HEK293 (cell line): ENCODE measurements around the gene MAGEB1.

Experiments used
- CTCF ChIA-PET: fragments of 350-600 bp; formaldehyde crosslinking; extraction: SDS; loops from one replicate; lab custom pipeline; 2021; ENCODE audit warnings: antibody characterized with exemption; lab: Yijun Ruan, JAX
- POLR2A ChIA-PET: fragments of 300-600 bp; formaldehyde crosslinking; extraction: SDS; loops from one replicate; lab custom pipeline; 2020; ENCODE audit warnings: antibody characterized with exemption, inconsistent platforms; lab: Yijun Ruan, JAX
- H3K27ac ChIP-seq: fragments of 200-500 bp; sonication (Bioruptor generic); 2 replicates; pipeline ENCODE4 v1.5.1; 2014; ENCODE audit warnings: low read depth, low read length, control low read depth, inconsistent platforms; ENCODE audit errors: extremely low read depth
- H3K36me3 ChIP-seq, 2 experiments: fragments of 200-500 bp in 1 of 2; sonication (Bioruptor generic) in 1 of 2; 1 replicate in 1 of 2; 2 replicates in 1 of 2; pipeline ENCODE4 v1.5.1; 2014 to 2017; ENCODE audit warnings: inconsistent platforms in 2 of 2, low read length in 2 of 2; ENCODE audit not compliant: control insufficient read depth in 2 of 2, insufficient read depth in 1 of 2
- H3K4me1 ChIP-seq: fragments of 200-500 bp; sonication (Bioruptor generic); 2 replicates; pipeline ENCODE4 v1.5.1; 2014; ENCODE audit warnings: mild to moderate bottlenecking, low read length, inconsistent platforms; ENCODE audit not compliant: control insufficient read depth, insufficient read depth
- H3K4me3 ChIP-seq: 2 replicates; pipeline ENCODE4 v1.5.1; 2011; ENCODE audit warnings: low read depth, mild to moderate bottlenecking, control low read depth, low read length, moderate library complexity
- H3K9me3 ChIP-seq: fragments of 200-500 bp; sonication (Bioruptor generic); 2 replicates; pipeline ENCODE4 v1.5.1; 2014; ENCODE audit warnings: low read depth, low read length, inconsistent platforms; ENCODE audit not compliant: control insufficient read depth, insufficient read depth
- HOXA7 ChIP-seq: sonication (generic); formaldehyde crosslinking; IDR thresholded peaks from 2 replicates; pipeline ENCODE4 v1.8.1; 2022; ENCODE audit warnings: missing genetic modification reagents, borderline replicate concordance
- KLF10 ChIP-seq: fragments of 450-650 bp; IDR thresholded peaks from 2 replicates; pipeline ENCODE4 v1.5.1; 2018; ENCODE audit warnings: missing biosample characterization, mild to moderate bottlenecking, missing genetic modification characterization
- ZBTB1 ChIP-seq: fragments of 450-650 bp; formaldehyde crosslinking; IDR thresholded peaks from 2 replicates; pipeline ENCODE4 v1.5.1; 2016; ENCODE audit warnings: missing biosample characterization, missing genetic modification characterization
- ZEB2 ChIP-seq: fragments of 450-650 bp; formaldehyde crosslinking; IDR thresholded peaks from 2 replicates; pipeline ENCODE4 v1.5.1; 2016; ENCODE audit warnings: missing biosample characterization, missing genetic modification characterization
- ZFHX2 ChIP-seq: fragments of 450-650 bp; formaldehyde crosslinking; conservative IDR thresholded peaks from 2 replicates; pipeline ENCODE4 v1.5.1; 2016; ENCODE audit warnings: missing biosample characterization, missing genetic modification characterization
- ZNF146 ChIP-seq: fragments of 450-650 bp; formaldehyde crosslinking; IDR thresholded peaks from 2 replicates; pipeline ENCODE4 v1.5.1; 2016; ENCODE audit warnings: missing biosample characterization, missing genetic modification characterization
- ZNF16 ChIP-seq: fragments of 450-650 bp; formaldehyde crosslinking; IDR thresholded peaks from 2 replicates; pipeline ENCODE4 v1.5.1; 2016; ENCODE audit warnings: low read depth, missing biosample characterization, missing genetic modification characterization
- ZNF184 ChIP-seq: fragments of 450-650 bp; IDR thresholded peaks from 2 replicates; pipeline ENCODE4 v1.5.1; 2018; ENCODE audit warnings: missing biosample characterization, mild to moderate bottlenecking, missing genetic modification characterization
- ZNF211 ChIP-seq: fragments of 450-650 bp; formaldehyde crosslinking; IDR thresholded peaks from 2 replicates; pipeline ENCODE4 v1.5.1; 2016; ENCODE audit warnings: low read depth, missing biosample characterization, missing genetic modification characterization
- ZNF221 ChIP-seq: fragments of 450-650 bp; formaldehyde crosslinking; IDR thresholded peaks from 2 replicates; pipeline ENCODE4 v1.5.1; 2017; ENCODE audit warnings: missing biosample characterization, missing genetic modification characterization, borderline replicate concordance
- ZNF23 ChIP-seq: fragments of 450-650 bp; formaldehyde crosslinking; IDR thresholded peaks from 2 replicates; pipeline ENCODE4 v1.5.1; 2016; ENCODE audit warnings: missing biosample characterization, missing genetic modification characterization, borderline replicate concordance
- ZNF248 ChIP-seq: fragments of 450-650 bp; formaldehyde crosslinking; IDR thresholded peaks from 2 replicates; pipeline ENCODE4 v1.5.1; 2017; ENCODE audit warnings: missing biosample characterization, missing genetic modification characterization
- ZNF274 ChIP-seq, 2 experiments: fragments of 200-500 bp in 1 of 2; fragments of 450-650 bp in 1 of 2; sonication (Bioruptor generic) in 1 of 2; formaldehyde crosslinking in 1 of 2; IDR thresholded peaks; 2 replicates each; pipeline versions ENCODE4 v1.5.1 to v1.6.1; 2014 to 2016; ENCODE audit warnings: borderline replicate concordance in 1 of 2, inconsistent platforms in 1 of 2, low read length in 1 of 2, missing biosample characterization in 1 of 2, missing genetic modification characterization in 1 of 2
- ZNF37A ChIP-seq: fragments of 450-650 bp; IDR thresholded peaks from 2 replicates; pipeline ENCODE4 v1.5.1; 2018; ENCODE audit warnings: missing biosample characterization, missing genetic modification characterization
- ZNF558 ChIP-seq: fragments of 450-650 bp; formaldehyde crosslinking; IDR thresholded peaks from 2 replicates; pipeline ENCODE4 v1.5.1; 2016; ENCODE audit warnings: missing biosample characterization, missing genetic modification characterization
- ZNF623 ChIP-seq: fragments of 450-650 bp; formaldehyde crosslinking; IDR thresholded peaks from 2 replicates; pipeline ENCODE4 v1.5.1; 2016; ENCODE audit warnings: missing biosample characterization, missing genetic modification characterization
- ZNF707 ChIP-seq: fragments of 450-650 bp; formaldehyde crosslinking; IDR thresholded peaks from 2 replicates; pipeline ENCODE4 v1.5.1; 2016; ENCODE audit warnings: missing biosample characterization, missing genetic modification characterization
- ZNF747 ChIP-seq: fragments of 450-650 bp; formaldehyde crosslinking; IDR thresholded peaks from 2 replicates; pipeline ENCODE4 v1.5.1; 2016; ENCODE audit warnings: missing biosample characterization, missing genetic modification characterization
- ZNF785 ChIP-seq: fragments of 450-650 bp; formaldehyde crosslinking; IDR thresholded peaks from 2 replicates; pipeline ENCODE4 v1.5.1; 2016; ENCODE audit warnings: missing biosample characterization, missing genetic modification characterization
- ZNF837 ChIP-seq: fragments of 450-650 bp; formaldehyde crosslinking; IDR thresholded peaks from 2 replicates; pipeline ENCODE4 v1.5.1; 2016; ENCODE audit warnings: missing biosample characterization, missing genetic modification characterization
- TF ChIP-seq, protein P1 (sequence below): fragments of 450-650 bp; formaldehyde crosslinking; IDR thresholded peaks from 2 replicates; pipeline ENCODE4 v1.5.1; 2016; ENCODE audit warnings: missing biosample characterization, missing genetic modification characterization
- TF ChIP-seq, protein P2 (sequence below): fragments of 450-650 bp; formaldehyde crosslinking; IDR thresholded peaks from 2 replicates; pipeline ENCODE4 v1.5.1; 2016; ENCODE audit warnings: missing biosample characterization, missing genetic modification characterization, low read depth
- TF ChIP-seq, protein P3 (sequence below): fragments of 450-650 bp; formaldehyde crosslinking; IDR thresholded peaks from 2 replicates; pipeline ENCODE4 v1.5.1; 2016; ENCODE audit warnings: missing biosample characterization, missing genetic modification characterization
- TF ChIP-seq, protein P4 (sequence below): fragments of 450-650 bp; formaldehyde crosslinking; IDR thresholded peaks from 2 replicates; pipeline ENCODE4 v1.5.1; 2016; ENCODE audit warnings: missing biosample characterization, missing genetic modification characterization

MAGEB1 gene

DNA sequence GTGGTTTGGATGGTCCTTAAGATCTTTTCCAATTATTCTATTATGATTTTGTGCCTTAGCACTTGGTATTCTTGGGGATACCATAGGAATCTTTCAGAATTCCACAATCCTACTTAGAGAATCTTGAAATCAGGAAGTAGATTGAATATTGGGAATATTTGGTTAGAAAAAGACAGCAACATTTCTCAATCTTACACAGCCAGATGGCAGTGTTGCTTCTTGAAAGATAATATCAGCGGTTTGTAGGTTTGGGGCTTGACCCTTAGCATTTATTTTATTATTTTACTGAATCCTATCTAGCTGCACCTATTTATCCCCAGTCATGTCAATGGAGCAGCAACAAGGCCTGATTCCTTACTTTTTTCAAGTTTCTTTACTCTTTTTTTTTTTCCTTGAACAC is 28.6 kb downstream of the MAGEB1 start:
- H3K36me3 ChIP-seq: no peaks in the 10 kb centered on the region
- no peak overlapping the region for H3K4me3 ChIP-seq
- POLR2A ChIA-PET: no interaction called here
- no peak overlapping the region for H3K27ac ChIP-seq
- no peaks in the 10 kb centered on the region for H3K4me1 ChIP-seq
- no peaks in the 10 kb centered on the region for H3K9me3 ChIP-seq
- CTCF ChIA-PET: interaction anchor here (0.6 to 1.5 kb wide), 2 partner anchors 228 to 301 kb away, joined by 5 to 7 read pairs; no protein-coding TSS in a partner anchor
- TF ChIP-seq ZNF184 (no peak), ZNF837 (no peak), ZNF37A (tag by site-specific recombination) (no peak), ZNF146 (no peak), KLF10 (tag by site-specific recombination) (no peak), ZNF211 (tag by site-specific recombination) (no peak), ZEB2 (tag by site-specific recombination) (no peak), ZNF221 (tag by site-specific recombination) (no peak), ZFHX2 (tag by site-specific recombination) (no peak), ZNF558 (tag by site-specific recombination) (no peak), ZNF23 (tag by site-specific recombination) (no peak)
- TF ChIP-seq, protein P1, sequence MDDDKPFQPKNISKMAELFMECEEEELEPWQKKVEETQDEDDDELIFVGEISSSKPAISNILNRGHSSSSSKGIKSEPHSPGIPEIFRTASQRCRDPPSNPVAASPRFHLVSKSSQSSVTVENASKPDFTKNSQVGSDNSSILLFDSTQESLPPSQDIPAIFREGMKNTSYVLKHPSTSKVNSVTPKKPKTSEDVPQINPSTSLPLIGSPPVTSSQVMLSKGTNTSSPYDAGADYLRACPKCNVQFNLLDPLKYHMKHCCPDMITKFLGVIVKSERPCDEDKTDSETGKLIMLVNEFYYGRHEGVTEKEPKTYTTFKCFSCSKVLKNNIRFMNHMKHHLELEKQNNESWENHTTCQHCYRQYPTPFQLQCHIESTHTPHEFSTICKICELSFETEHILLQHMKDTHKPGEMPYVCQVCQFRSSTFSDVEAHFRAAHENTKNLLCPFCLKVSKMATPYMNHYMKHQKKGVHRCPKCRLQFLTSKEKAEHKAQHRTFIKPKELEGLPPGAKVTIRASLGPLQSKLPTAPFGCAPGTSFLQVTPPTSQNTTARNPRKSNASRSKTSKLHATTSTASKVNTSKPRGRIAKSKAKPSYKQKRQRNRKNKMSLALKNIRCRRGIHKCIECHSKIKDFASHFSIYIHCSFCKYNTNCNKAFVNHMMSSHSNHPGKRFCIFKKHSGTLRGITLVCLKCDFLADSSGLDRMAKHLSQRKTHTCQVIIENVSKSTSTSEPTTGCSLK (tag by site-specific recombination): no peak
- TF ChIP-seq, protein P2, sequence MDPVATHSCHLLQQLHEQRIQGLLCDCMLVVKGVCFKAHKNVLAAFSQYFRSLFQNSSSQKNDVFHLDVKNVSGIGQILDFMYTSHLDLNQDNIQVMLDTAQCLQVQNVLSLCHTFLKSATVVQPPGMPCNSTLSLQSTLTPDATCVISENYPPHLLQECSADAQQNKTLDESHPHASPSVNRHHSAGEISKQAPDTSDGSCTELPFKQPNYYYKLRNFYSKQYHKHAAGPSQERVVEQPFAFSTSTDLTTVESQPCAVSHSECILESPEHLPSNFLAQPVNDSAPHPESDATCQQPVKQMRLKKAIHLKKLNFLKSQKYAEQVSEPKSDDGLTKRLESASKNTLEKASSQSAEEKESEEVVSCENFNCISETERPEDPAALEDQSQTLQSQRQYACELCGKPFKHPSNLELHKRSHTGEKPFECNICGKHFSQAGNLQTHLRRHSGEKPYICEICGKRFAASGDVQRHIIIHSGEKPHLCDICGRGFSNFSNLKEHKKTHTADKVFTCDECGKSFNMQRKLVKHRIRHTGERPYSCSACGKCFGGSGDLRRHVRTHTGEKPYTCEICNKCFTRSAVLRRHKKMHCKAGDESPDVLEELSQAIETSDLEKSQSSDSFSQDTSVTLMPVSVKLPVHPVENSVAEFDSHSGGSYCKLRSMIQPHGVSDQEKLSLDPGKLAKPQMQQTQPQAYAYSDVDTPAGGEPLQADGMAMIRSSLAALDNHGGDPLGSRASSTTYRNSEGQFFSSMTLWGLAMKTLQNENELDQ (tag by site-specific recombination): no peak

DNA sequence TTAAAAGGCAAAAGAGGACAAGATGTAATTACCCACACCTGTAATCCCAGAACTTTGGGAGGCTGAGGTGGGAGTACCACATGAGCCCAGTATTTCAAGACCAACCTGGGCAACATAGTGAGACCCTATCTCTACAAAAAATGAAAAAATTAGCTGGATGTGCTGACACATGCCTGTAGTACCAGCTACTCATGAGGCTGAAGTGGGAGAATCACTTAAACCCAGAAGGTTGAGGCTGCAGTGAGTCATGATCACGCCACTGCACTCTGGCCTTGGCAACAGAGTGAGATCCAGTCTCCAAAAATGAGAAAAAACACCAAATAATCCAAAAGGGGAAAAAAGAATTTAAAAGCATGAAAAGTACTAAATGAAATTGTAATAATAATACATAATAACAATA is 31.4 kb downstream of the MAGEB1 start:
- no peaks in the 10 kb centered on the region for H3K36me3 ChIP-seq
- ChIA-PET CTCF (interaction anchor here (0.7 kb wide), 1 partner anchor 13 kb away, joined by 4 read pairs; no protein-coding TSS in a partner anchor), POLR2A (no interaction called here)
- no peaks in the 10 kb centered on the region for H3K9me3 ChIP-seq
- no peaks in the 10 kb centered on the region for H3K4me1 ChIP-seq
- TF ChIP-seq ZNF785 (no peak), ZNF747 (no peak), ZNF623 (tag by site-specific recombination) (no peak)
- TF ChIP-seq, protein P3, sequence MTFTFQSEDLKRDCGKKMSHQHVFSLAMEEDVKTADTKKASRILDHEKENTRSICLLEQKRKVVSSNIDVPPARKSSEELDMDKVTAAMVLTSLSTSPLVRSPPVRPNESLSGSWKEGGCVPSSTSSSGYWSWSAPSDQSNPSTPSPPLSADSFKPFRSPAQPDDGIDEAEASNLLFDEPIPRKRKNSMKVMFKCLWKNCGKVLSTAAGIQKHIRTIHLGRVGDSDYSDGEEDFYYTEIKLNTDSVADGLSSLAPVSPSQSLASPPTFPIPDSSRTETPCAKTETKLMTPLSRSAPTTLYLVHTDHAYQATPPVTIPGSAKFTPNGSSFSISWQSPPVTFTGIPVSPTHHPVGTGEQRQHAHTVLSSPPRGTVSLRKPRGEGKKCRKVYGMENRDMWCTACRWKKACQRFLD (tag by site-specific recombination): no peak
- no peak overlapping the region for H3K27ac ChIP-seq
- no peak overlapping the region for H3K4me3 ChIP-seq

DNA sequence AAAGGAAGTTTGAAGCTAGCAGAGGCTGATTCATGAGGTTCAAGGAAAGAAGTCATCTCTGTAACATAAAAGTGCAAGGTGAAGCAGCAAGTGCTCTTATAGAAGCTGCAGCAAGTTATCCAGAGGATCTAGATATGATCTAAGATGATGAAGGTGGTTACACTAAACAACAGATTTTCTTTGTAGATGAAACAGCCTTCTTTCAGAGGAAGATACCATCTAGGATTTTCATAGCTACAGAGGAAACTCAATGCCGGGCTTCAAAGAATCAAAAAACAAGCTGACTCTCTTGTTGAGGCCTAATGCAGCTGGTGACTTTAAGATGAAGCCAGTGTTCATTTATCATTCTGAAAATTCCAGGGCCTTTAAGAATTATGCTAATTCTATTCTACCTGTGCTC is 33.5 kb downstream of the MAGEB1 start:
- no peak for TF ChIP-seq ZNF707 (tag by site-specific recombination)
- no peak for TF ChIP-seq HOXA7 (CRISPR knock-in tag)
- no peak for TF ChIP-seq ZNF16 (tag by site-specific recombination)
- TF ChIP-seq ZNF274 (IDR thresholded peaks at IDR 0.05; ENCODE audit: low read length): no peak
- no peak for TF ChIP-seq ZNF274 (tag by site-specific recombination; IDR thresholded peaks at IDR 0.05; ENCODE audit: borderline replicate concordance)
- TF ChIP-seq ZNF248 (tag by site-specific recombination): no peak
- TF ChIP-seq, protein P4, sequence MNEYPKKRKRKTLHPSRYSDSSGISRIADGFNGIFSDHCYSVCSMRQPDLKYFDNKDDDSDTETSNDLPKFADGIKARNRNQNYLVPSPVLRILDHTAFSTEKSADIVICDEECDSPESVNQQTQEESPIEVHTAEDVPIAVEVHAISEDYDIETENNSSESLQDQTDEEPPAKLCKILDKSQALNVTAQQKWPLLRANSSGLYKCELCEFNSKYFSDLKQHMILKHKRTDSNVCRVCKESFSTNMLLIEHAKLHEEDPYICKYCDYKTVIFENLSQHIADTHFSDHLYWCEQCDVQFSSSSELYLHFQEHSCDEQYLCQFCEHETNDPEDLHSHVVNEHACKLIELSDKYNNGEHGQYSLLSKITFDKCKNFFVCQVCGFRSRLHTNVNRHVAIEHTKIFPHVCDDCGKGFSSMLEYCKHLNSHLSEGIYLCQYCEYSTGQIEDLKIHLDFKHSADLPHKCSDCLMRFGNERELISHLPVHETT (tag by site-specific recombination): no peak
- no peak for TF ChIP-seq ZBTB1 (tag by site-specific recombination)
- Histone ChIP-seq H3K27ac (no peak overlapping the region), H3K4me1 (no peaks in the 10 kb centered on the region), H3K4me3 (no peak overlapping the region), H3K9me3 (no peaks in the 10 kb centered on the region), H3K36me3 (no peaks in the 10 kb centered on the region)
- ChIA-PET CTCF (no interaction called here), POLR2A (no interaction called here)
